H1 (cell line): ENCODE results near the gene CHI3L1. TPM values are rescaled to one million over a fixed set of nuclear protein-coding genes. Genes with fewer than 3 reads are reported as not detected.

ENCODE experiments used
- CTCF ChIA-PET: fragments of 300-600 bp; sonication (Branson Sonifier 250); formaldehyde crosslinking; loops from one replicate; lab custom pipeline; 2021; ENCODE audit not compliant: partially characterized antibody; lab: Charles Lee
- POLR2A ChIA-PET: fragments of 300-600 bp; sonication (Branson Sonifier 250); formaldehyde crosslinking; loops from one replicate; lab custom pipeline; 2021; ENCODE audit warnings: inconsistent platforms; ENCODE audit not compliant: partially characterized antibody; lab: Charles Lee
- DNase-seq, 2 experiments: peaks; one replicate each; pipeline versions ENCODE4 v3.0.0 to v3.0.0-alpha.2; 2010 to 2022; ENCODE audit warnings: low spot score in 2 of 2, low read depth in 1 of 2, mixed read lengths in 1 of 2
- FAIRE-seq: peaks from 2 replicates; lab custom pipeline; 2011; peaks lifted over from hg19 to GRCh38; lab: Jason Lieb, UNC
- H2AFZ ChIP-seq: 2 replicates; pipeline ENCODE4 v1.8.1; 2012; ENCODE audit warnings: low read length, inconsistent platforms
- H2AK5ac ChIP-seq: 2 replicates; pipeline ENCODE4 v1.6.1; 2013; ENCODE audit warnings: low read depth, low read length
- H2BK120ac ChIP-seq: replicated peaks from 2 replicates; pipeline ENCODE3; 2013; ENCODE audit warnings: low read depth, low read length, inconsistent platforms
- H2BK12ac ChIP-seq: 2 replicates; pipeline ENCODE4 v1.6.1; 2013; ENCODE audit warnings: low read depth, low read length
- H2BK15ac ChIP-seq: 2 replicates; pipeline ENCODE4 v1.6.1; 2013; ENCODE audit warnings: low read length
- H2BK20ac ChIP-seq: 2 replicates; pipeline ENCODE4 v1.6.1; 2013; ENCODE audit warnings: low read length
- H2BK5ac ChIP-seq: 2 replicates; pipeline ENCODE4 v1.6.1; 2013; ENCODE audit warnings: low read depth, low read length
- H3K14ac ChIP-seq: 2 replicates; pipeline ENCODE4 v1.6.1; 2013; ENCODE audit warnings: inconsistent platforms; ENCODE audit not compliant: insufficient read length
- H3K18ac ChIP-seq: 2 replicates; pipeline ENCODE4 v1.6.1; 2013; ENCODE audit warnings: low read length; ENCODE audit errors: extremely low read depth
- H3K23ac ChIP-seq: 2 replicates; pipeline ENCODE4 v1.6.1; 2013; ENCODE audit warnings: inconsistent platforms; ENCODE audit not compliant: insufficient read length
- H3K23me2 ChIP-seq: 2 replicates; pipeline ENCODE4 v1.6.1; 2013; ENCODE audit warnings: low read depth, low read length
- H3K27ac ChIP-seq: 2 replicates; pipeline ENCODE4 v1.6.1; 2011; ENCODE audit warnings: low read depth, low read length, inconsistent platforms
- H3K27me3 ChIP-seq, 4 experiments: replicated peaks in 1 of 4; 1 replicate in 1 of 4; 2 replicates in 3 of 4; pipeline versions ENCODE4 v1.6.1 to v1.8.1; 2011 to 2013; ENCODE audit warnings: low read length in 3 of 4, mild to moderate bottlenecking in 3 of 4, inconsistent platforms in 2 of 4, mixed read lengths in 2 of 4, moderate library complexity in 1 of 4; ENCODE audit not compliant: control insufficient read depth in 3 of 4, insufficient read depth in 3 of 4; ENCODE audit errors: extremely low read depth in 1 of 4
- H3K36me3 ChIP-seq, 4 experiments: 2 replicates each; pipeline versions ENCODE4 v1.6.1 to v1.8.1; 2011 to 2013; ENCODE audit warnings: mild to moderate bottlenecking in 4 of 4, low read length in 3 of 4, moderate library complexity in 2 of 4, control low read depth in 1 of 4, inconsistent platforms in 1 of 4; ENCODE audit not compliant: insufficient read depth in 4 of 4, control insufficient read depth in 2 of 4
- H3K4ac ChIP-seq: replicated peaks from 2 replicates; pipeline ENCODE3; 2013; ENCODE audit warnings: low read length, low read depth, mixed read lengths, inconsistent platforms; ENCODE audit not compliant: insufficient read length
- H3K4me1 ChIP-seq, 4 experiments: replicated peaks in 1 of 4; 1 replicate in 1 of 4; 2 replicates in 3 of 4; pipeline versions ENCODE4 v1.6.1 to v1.8.1; 2011 to 2013; ENCODE audit warnings: low read length in 3 of 4, inconsistent platforms in 2 of 4, mixed read lengths in 1 of 4; ENCODE audit not compliant: insufficient read depth in 4 of 4, control insufficient read depth in 3 of 4
- H3K4me2 ChIP-seq, 2 experiments: 2 replicates each; pipeline versions ENCODE4 v1.6.1 to v1.8.1; 2011 to 2013; ENCODE audit warnings: low read depth in 2 of 2, low read length in 2 of 2, control low read depth in 1 of 2, inconsistent platforms in 1 of 2, mild to moderate bottlenecking in 1 of 2; ENCODE audit not compliant: insufficient read depth in 1 of 2
- H3K4me3 ChIP-seq, 4 experiments: fragments of 200-600, 300-600 bp in 1 of 4; sonication (generic), shearing (Covaris generic), sonication (Bioruptor Twin) in 1 of 4; 2 replicates each; pipeline versions ENCODE4 v1.5.1 to v1.8.1; 2011 to 2016; ENCODE audit warnings: low read length in 4 of 4, low read depth in 3 of 4, control low read depth in 2 of 4, inconsistent platforms in 2 of 4, mild to moderate bottlenecking in 2 of 4, mixed read lengths in 1 of 4, moderate library complexity in 1 of 4; ENCODE audit not compliant: insufficient read depth in 2 of 4; ENCODE audit errors: extremely low read depth in 1 of 4
- H3K56ac ChIP-seq: replicated peaks from 2 replicates; pipeline ENCODE3; 2013; ENCODE audit warnings: low read depth, mild to moderate bottlenecking, mixed read lengths, low read length, inconsistent platforms; ENCODE audit not compliant: insufficient read length
- H3K79me1 ChIP-seq: 2 replicates; pipeline ENCODE4 v1.6.1; 2013; ENCODE audit warnings: low read depth, low read length, control low read depth
- H3K79me2 ChIP-seq, 2 experiments: 2 replicates each; pipeline versions ENCODE4 v1.6.1 to v1.8.1; 2012 to 2013; ENCODE audit warnings: low read length in 2 of 2, mild to moderate bottlenecking in 2 of 2, inconsistent platforms in 1 of 2; ENCODE audit not compliant: insufficient read depth in 2 of 2, control insufficient read depth in 1 of 2
- H3K9ac ChIP-seq, 4 experiments: replicated peaks in 1 of 4; 1 replicate in 1 of 4; 2 replicates in 3 of 4; pipeline versions ENCODE4 v1.6.1 to v1.8.1; 2011 to 2013; ENCODE audit warnings: low read depth in 3 of 4, low read length in 3 of 4, control low read depth in 2 of 4, mild to moderate bottlenecking in 2 of 4, moderate library complexity in 2 of 4, inconsistent platforms in 1 of 4; ENCODE audit errors: extremely low read depth in 1 of 4
- H3K9me3 ChIP-seq, 2 experiments: 2 replicates each; pipeline versions ENCODE4 v1.6.1 to v1.8.1; 2012 to 2013; ENCODE audit warnings: mild to moderate bottlenecking in 2 of 2, moderate library complexity in 2 of 2, control low read depth in 1 of 2, inconsistent platforms in 1 of 2, low read depth in 1 of 2, low read length in 1 of 2, mixed read lengths in 1 of 2; ENCODE audit not compliant: insufficient read depth in 2 of 2
- H4K20me1 ChIP-seq, 2 experiments: replicated peaks in 1 of 2; 2 replicates each; pipeline versions ENCODE3 to v1.8.1; 2011 to 2013; ENCODE audit warnings: inconsistent platforms in 2 of 2, low read length in 2 of 2, mild to moderate bottlenecking in 1 of 2; ENCODE audit not compliant: insufficient read depth in 2 of 2, control insufficient read depth in 1 of 2
- H4K5ac ChIP-seq: 2 replicates; pipeline ENCODE4 v1.6.1; 2013; ENCODE audit warnings: low read length, low read depth, mixed read lengths, inconsistent platforms; ENCODE audit not compliant: insufficient read length
- H4K8ac ChIP-seq: 2 replicates; pipeline ENCODE4 v1.8.0; 2013; ENCODE audit warnings: mild to moderate bottlenecking, moderate library complexity, low read length, inconsistent platforms; ENCODE audit not compliant: insufficient read depth; ENCODE audit errors: extremely low read depth
- H4K91ac ChIP-seq: replicated peaks from 2 replicates; pipeline ENCODE3; 2013; ENCODE audit warnings: low read length, mixed read lengths, inconsistent platforms; ENCODE audit not compliant: insufficient read length
- BACH1 ChIP-seq: IDR thresholded peaks from 2 replicates; pipeline ENCODE4 v1.6.1; 2012; ENCODE audit warnings: low read length, improper control_type of control experiment
- BCL11A ChIP-seq, 2 experiments: IDR thresholded peaks; one replicate each; pipeline ENCODE4 v1.6.1; 2011; ENCODE audit warnings: low read depth in 2 of 2, low read length in 2 of 2, mild to moderate bottlenecking in 2 of 2
- CBX5 ChIP-seq: fragments of 300-800, 300-1000 bp; sonication (generic); IDR thresholded peaks from 2 replicates; pipeline ENCODE4 v1.7.1; 2016; ENCODE audit warnings: antibody characterized with exemption, low read length, low read depth
- CTBP2 ChIP-seq: IDR thresholded peaks from 2 replicates; pipeline ENCODE4 v1.7.0; 2011; ENCODE audit warnings: borderline replicate concordance, mild to moderate bottlenecking, moderate library complexity, mixed read lengths, low read length; ENCODE audit not compliant: insufficient read depth, insufficient read length
- E2F6 ChIP-seq: IDR thresholded peaks from 2 replicates; pipeline ENCODE4 v1.6.1; 2012; ENCODE audit warnings: inconsistent platforms
- EGR1 ChIP-seq: IDR thresholded peaks from 2 replicates; pipeline ENCODE4 v1.6.1; 2011; ENCODE audit warnings: low read depth, low read length, borderline replicate concordance
- KDM1A ChIP-seq: fragments of 200-600, 300-600 bp; sonication (generic); IDR thresholded peaks from 2 replicates; pipeline ENCODE4 v1.7.1; 2016; ENCODE audit warnings: mild to moderate bottlenecking, low read length, borderline replicate concordance
- PHF8 ChIP-seq: fragments of 200-600 bp; sonication (generic); conservative IDR thresholded peaks from 2 replicates; pipeline ENCODE4 v1.7.1; 2012; ENCODE audit warnings: low read depth, mild to moderate bottlenecking, inconsistent platforms, low read length, moderate library complexity
- RAD21 ChIP-seq, 2 experiments: IDR thresholded peaks in 1 of 2; conservative IDR thresholded peaks in 1 of 2; 2 replicates each; pipeline ENCODE4 v1.6.1; 2011; ENCODE audit warnings: low read depth in 2 of 2, low read length in 2 of 2, improper control_type of control experiment in 1 of 2, inconsistent platforms in 1 of 2, mild to moderate bottlenecking in 1 of 2, moderate library complexity in 1 of 2
- SUZ12 ChIP-seq: fragments of 200-600 bp; sonication (generic); IDR thresholded peaks from 2 replicates; pipeline ENCODE4 v1.6.1; 2012; ENCODE audit warnings: mild to moderate bottlenecking, inconsistent platforms, low read length, moderate library complexity, mixed read lengths
- TBP ChIP-seq: IDR thresholded peaks from 2 replicates; pipeline ENCODE4 v1.6.1; 2011; ENCODE audit warnings: low read depth, low read length, improper control_type of control experiment
- USF2 ChIP-seq: IDR thresholded peaks from 2 replicates; pipeline ENCODE4 v1.6.1; 2011; ENCODE audit warnings: low read length, improper control_type of control experiment
- YY1 ChIP-seq: IDR thresholded peaks from 2 replicates; pipeline ENCODE4 v1.6.1; 2011; ENCODE audit warnings: low read depth, mild to moderate bottlenecking, low read length
- WGBS, 2 experiments: shearing (Covaris generic) in 1 of 2; methylation state at CpG; one replicate each; pipeline versions ENCODE4 v1.1.6 to v1.1.7; 2013 to 2015; ENCODE audit warnings: low lambda C conversion rate in 2 of 2, mixed read lengths in 2 of 2, inconsistent platforms in 1 of 2, low coverage in 1 of 2, missing lambda C conversion rate in 1 of 2; ENCODE audit not compliant: insufficient replicate concordance in 2 of 2, insufficient coverage in 1 of 2, insufficient read length in 1 of 2; ENCODE audit errors: extremely low coverage in 1 of 2, missing lambda C conversion rate in 1 of 2; 5-methylcytosine and 5-hydroxymethylcytosine counted together
- polyA plus RNA-seq, 7 experiments: library from polyadenylated mRNA; depleted of rRNA in 3 of 7; stranded (reverse) in 5 of 7; unstranded in 2 of 7; fragments of >200 nt in 5 of 7; fragments of 200-250 nt in 2 of 7; gene quantifications; 1 replicate in 5 of 7; 2 replicates in 1 of 7; 4 replicates in 1 of 7; pipeline versions ENCODE4 v1.2.1 to v1.2.3, GENCODE V29; 2011 to 2013; ENCODE audit warnings: missing spikeins in 2 of 7, mixed read lengths in 2 of 7
- total RNA-seq: library from RNA; stranded (reverse); fragmentation: NEBNext Ultra II Directional; extraction: Animal tissue kit (Norgen Biotek cat#: 25700); gene quantifications from 2 replicates; pipeline ENCODE4 v1.2.1, GENCODE V29; 2021

Gene CHI3L1
- total and polyA plus RNA-seq, 2 of the 8 experiments (the other 6 are each of a cell fraction or from before 2014, with no cell fraction given) = 1.0 TPM; not detected in 1

DNA sequence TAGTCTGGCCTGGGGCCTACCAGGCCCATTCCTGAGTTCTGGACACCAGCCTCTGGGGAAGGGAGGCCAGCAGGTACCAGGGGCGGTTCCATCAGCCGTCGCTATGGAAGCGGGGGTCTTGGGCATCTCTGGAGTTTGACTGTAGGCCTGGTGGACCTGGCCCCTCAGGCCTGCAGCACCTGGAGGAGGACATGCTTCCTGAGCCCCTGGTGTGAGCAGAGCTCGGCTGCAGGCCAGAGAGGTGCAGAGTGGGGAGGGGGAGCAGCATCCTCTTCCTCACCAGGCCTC is 18.6 kb downstream of the CHI3L1 start:
- H3K14ac ChIP-seq = no peak overlapping the region
- H3K4me2 ChIP-seq = no peak overlapping the region
- no peak overlapping the region for H2BK120ac ChIP-seq
- WGBS, 2 experiments = 100% methylated on average over 1 of the region's 5 CpGs; no CpG with 5 or more reads in 1 of the 2 experiments
- no peaks in the 10 kb centered on the region for H4K20me1 ChIP-seq
- H3K23ac ChIP-seq = no peak overlapping the region
- H3K56ac ChIP-seq = no peak overlapping the region
- no peak overlapping the region for H3K9ac ChIP-seq
- no peak overlapping the region for H4K8ac ChIP-seq
- no peaks in the 10 kb centered on the region for H3K27me3 ChIP-seq
- H2AFZ ChIP-seq = no peak overlapping the region
- no peak overlapping the region for H2BK20ac ChIP-seq
- no peak overlapping the region for H2BK5ac ChIP-seq
- H4K5ac ChIP-seq = no peak overlapping the region
- no peak overlapping the region for H2BK15ac ChIP-seq
- no peak overlapping the region for H2AK5ac ChIP-seq
- no peak overlapping the region for H3K18ac ChIP-seq
- no peaks in the 10 kb centered on the region for H3K9me3 ChIP-seq
- no peaks in the 10 kb centered on the region for H3K23me2 ChIP-seq
- H3K79me1 ChIP-seq = no peaks in the 10 kb centered on the region
- peaks cover 0 to 1% (median 0%) of the 10 kb centered on the region in 4 experiments; a peak in 2 of 7 replicates for H3K4me1 ChIP-seq
- H3K36me3 ChIP-seq = no peaks in the 10 kb centered on the region
- no peak overlapping the region for H3K27ac ChIP-seq
- POLR2A ChIA-PET = no interaction called here
- no peak overlapping the region for H4K91ac ChIP-seq
- no peak overlapping the region for H3K4me3 ChIP-seq
- no peak overlapping the region for H3K4ac ChIP-seq
- CTCF ChIA-PET = interaction anchor here (1.1 to 16.8 kb wide), 14 partner anchors 8 to 133 kb away, joined by 3 to 511 read pairs (median 9); partner anchors contain the start of genes ADORA1, MYBPH and MYOG
- FAIRE-seq (no peak), DNase-seq (no peak)
- H2BK12ac ChIP-seq = no peak overlapping the region
- no peaks in the 10 kb centered on the region for H3K79me2 ChIP-seq
- TF ChIP-seq RAD21 (IDR thresholded peaks at IDR 0.05 in 1 of 2, conservative IDR thresholded peaks at IDR 0.05 in 1 of 2; ENCODE audit: low read depth in 2 of 2, low read length in 2 of 2) = no peak
- no peak for TF ChIP-seq YY1
- TF ChIP-seq KDM1A = no peak
- TF ChIP-seq BACH1 = no peak
- no peak for TF ChIP-seq CTBP2
- TF ChIP-seq PHF8 = no peak
- no peak for TF ChIP-seq TBP
- no peak for TF ChIP-seq USF2
- TF ChIP-seq EGR1 = no peak
- TF ChIP-seq CBX5 = no peak
- no peak for TF ChIP-seq E2F6
- no peak for TF ChIP-seq SUZ12
- TF ChIP-seq BCL11A (IDR thresholded peaks at IDR 0.05; ENCODE audit: low read depth in 2 of 2, low read length in 2 of 2) = no peak
